ENCODE data around the gene SLC37A1. TPM values are rescaled to one million over a fixed set of nuclear protein-coding genes. Genes with fewer than 3 reads are reported as not detected.

Gene SLC37A1
- total RNA-seq, 1 donor from 2014 or later, result 6.7 TPM

DNA sequence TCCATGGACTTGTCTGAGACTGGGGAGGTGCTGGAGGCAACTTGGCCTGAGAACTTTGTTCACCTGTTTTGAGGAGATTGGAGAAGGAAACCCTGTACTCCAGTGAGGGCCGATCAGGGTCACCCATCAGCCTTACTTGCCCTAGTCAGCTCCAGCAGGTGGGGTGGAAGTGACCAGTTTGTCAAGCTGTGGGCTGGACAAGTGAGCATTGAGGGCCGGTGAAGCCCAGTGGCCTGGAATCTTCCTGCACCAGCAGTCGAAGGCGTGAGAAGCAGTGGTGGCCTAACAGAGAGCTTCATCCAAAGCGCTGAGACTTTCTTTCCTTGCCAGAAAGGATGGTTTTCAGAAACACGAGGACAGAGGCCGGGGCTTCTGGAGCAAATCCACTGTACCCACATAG is 9.6 kb downstream of the SLC37A1 start:
- DNase-seq (ENCODE audit: low spot score), result no peak

DNA sequence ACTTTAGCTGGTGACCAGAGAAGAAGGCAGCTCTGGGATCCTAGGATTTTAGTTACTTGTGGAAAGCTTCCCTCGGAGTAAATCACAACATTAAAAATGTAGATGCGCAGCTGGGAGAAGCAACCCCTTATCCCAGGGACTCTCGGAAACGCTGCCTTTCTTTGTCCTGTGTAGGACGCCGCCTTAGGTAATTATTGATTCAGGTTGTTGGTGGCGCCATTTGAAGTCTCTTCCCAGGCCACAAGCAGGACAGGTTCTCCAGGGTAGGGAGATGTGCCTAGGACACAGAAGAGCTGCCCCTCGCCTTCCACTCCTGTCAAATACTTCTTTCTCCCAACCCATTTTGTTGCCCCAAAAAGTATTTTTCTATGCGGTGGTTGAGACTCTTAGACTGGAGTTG is 10.3 kb downstream of the SLC37A1 start:
- intact Hi-C loops (cut with DNase I), result no loop called here
- no peak for DNase-seq (ENCODE audit: low spot score)

More for the DNA sequence above, 9.6 kb downstream of the SLC37A1 start:
- intact Hi-C loops (cut with DNase I), result no loop called here

DNA sequence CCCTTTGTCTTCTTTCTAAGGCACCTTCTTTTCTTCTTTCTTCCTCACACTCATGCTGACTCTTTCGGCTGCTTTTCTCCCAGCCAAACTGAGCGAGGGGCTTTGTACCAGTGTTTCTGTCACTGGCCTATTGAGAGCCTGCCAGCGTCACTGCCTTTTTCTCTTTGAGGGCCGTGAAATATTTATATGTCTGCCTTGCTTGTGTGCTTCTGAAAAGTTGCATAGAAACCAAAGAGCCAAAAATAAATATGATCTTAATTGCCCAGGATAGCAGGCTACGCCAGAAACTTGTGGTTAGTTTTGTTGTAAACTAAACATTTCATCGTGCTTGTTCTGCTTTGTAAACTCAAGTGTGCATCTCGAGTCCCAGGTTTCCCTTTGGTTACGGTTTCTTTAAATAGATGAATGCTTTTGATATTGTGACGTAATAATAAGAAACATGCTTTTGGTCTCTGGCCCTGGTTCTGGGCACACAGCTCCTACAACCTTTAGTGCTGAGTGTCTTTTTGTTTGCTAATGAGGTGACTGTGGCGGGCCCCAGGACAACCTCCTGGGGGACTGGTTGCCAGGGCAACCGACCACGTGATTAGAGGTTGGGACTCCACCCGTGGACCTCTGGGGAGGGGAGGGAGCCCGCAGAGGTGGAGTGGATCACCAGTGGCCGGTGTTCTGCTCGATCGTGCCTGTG is 10.8 kb downstream of the SLC37A1 start:
- intact Hi-C loops (cut with DNase I), result no loop called here
- no peak for DNase-seq (ENCODE audit: low spot score)

DNA sequence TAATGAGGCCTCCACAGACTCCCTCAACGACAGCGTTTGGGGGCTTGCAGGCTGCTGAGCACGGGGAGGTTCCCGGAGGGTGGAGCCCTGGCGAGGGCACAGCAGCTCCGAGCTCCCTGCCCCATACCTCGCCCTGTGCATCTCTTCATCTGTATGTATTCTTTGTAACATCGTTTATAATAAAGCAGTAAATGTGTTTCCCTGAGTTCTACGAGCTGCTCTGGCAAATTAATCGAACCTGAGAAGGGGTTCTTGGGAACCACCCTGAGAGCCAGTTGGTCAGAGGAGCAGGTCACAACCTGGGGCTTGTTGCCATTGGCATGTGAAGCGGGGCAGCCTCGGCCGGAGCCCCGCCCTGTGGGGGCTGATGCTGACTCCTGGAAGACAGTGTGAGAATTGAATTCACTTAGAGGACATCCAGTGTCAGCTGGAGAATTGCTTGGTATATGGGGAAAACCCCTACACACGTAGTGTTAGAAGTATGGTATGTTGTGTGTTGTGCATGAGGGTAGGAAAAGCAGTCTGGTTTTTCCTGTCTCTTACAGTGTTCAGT is 11.5 kb downstream of the SLC37A1 start:
- DNase-seq (ENCODE audit: low spot score), result no peak
- intact Hi-C loops (cut with DNase I), result no loop called here

DNA sequence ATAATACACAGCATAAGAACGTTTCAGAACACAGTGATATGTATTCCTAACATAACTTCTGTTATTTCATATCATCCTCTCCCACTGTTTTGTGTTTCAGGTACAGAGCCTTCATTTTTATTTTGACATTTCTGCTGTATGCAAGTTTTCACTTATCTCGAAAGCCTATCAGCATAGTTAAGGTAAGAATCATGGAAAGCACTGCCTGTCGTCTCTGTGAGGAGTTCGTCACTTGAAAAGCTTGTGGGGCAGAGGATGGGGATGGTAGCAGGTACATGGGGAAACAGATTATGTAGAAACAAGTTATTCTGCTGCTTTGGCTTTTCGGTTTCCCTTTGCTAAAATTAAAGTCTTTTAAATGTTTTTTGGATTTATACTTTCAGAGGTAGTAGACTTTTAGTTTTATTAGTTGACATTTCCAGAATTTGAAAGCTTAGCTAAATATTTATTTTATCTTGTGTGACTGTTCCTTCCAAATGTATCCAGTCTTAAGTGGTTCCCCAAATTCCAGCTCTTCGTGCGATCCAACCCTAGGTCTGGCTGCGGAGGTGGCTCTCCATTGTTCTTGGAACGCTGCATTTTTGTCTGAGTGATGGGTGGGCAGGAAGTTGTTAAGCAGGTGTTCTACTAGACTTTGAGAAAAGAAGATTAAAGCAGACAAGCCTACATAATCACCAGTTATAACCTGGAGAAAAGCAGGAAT is 12.2 kb downstream of the SLC37A1 start:
- no peak for DNase-seq (ENCODE audit: low spot score)
- intact Hi-C loops (cut with DNase I), result no loop called here

DNA sequence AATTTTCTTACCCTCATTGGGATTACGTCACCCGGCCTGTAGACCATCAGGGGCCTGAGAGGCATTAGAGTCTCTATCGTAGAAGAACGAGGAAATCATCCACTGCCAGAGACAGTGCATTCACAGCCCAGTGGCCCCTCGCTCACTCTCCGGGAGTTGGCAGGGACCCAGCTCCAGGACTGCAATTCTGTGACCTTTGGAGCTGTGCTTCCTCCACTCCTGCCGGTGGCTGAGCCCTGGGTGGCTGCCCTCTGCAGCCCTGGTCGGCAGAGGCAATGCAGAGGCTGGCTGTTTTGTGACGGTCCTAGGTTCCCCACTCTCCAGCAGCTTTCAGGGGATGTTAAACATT is 12.7 kb downstream of the SLC37A1 start:
- intact Hi-C loops (cut with DNase I), result no loop called here
- no peak for DNase-seq (ENCODE audit: low spot score)

DNA sequence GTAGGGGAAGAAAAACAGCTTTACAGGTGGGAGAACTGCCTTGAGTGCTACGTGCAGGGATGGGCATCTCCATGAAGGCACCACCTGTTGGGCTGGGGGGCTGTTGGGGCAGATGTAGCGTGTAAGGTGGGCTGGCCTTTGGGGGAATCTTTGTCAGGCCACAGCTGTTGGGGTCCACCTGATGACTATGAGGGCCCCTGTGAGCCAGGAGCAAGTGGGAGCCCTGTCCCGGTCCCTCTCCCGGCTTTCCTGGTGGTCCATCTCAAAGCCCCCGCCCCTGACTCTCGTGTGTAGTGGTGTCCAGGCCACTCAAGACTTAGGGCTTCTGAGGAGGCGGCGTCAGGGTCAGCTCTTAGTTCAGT is 13.5 kb downstream of the SLC37A1 start:
- intact Hi-C loops (cut with DNase I), result no loop called here
- no peak for DNase-seq (ENCODE audit: low spot score)

DNA sequence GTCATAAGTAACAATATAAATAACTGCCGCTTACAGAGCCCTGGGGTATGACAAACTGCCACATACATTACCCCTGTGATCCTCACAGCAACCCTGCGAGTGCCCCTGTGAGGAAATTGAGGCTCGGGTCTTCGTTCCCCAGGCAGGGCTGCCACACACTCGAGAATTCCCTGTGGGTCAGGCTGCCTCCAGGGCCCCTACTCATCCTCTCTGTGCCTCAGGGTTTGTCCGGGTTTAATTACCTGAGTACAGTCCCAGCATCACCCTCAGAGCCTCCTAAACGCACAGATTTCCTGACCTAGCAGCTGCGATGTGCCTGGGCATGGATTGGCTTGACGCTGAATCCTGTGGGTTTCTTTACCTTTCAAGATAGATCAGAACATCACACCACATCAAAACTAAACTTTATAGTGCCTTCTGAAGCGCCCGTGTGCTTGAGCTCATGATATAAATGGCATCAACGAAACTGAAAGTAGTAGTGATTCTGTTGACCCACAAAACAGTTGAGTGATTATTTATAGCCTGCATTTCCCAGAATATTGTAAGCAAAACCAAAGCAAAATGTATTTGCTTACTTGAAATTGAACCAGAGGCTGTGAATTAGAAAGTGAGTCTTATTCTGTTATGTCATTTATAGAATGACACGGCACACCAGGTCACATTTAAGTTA is 14.0 kb downstream of the SLC37A1 start:
- intact Hi-C loops (cut with DNase I), result no loop called here
- no peak for DNase-seq (ENCODE audit: low spot score)

DNA sequence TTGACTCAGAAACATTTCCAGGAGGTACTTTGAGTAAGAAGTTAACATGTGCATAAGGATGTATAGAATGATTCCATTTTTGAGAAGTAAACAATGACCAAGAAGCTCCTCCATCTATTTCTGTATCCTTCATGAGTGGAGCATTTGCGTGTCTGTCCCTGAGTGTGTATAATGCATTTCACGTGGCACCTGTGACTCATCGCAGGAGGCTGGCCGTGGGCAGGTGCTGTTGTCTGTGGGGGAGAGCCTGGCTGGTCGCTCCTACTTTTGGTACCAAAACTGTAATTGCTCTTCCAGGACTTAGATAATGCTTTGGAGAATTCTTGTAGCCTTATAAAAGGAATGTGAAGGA is 16.5 kb downstream of the SLC37A1 start:
- intact Hi-C loops (cut with DNase I), result no loop called here
- no peak for DNase-seq (ENCODE audit: low spot score)

DNA sequence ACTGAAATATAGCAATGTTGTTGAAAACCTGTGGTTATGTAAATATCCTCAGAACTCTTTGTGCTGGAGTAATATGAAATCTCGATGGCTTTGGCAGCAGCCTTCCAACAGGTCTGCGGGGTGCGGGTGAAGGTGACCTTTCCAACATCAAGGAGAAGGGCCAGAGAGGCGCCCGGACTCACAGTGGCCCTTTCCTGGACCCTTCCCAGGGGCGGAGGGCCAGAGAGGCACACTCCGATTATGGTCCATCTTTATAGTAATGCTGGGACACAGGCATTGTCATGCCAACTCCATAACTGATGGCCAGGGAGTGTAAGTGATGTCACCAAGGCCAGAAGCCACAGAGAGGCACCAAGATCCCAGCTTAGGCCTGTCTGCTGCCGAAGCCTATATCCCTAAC is 18.1 kb downstream of the SLC37A1 start:
- peak; percentile 41 for DNase-seq (ENCODE audit: low spot score)
- intact Hi-C loops (cut with DNase I), result no loop called here

DNA sequence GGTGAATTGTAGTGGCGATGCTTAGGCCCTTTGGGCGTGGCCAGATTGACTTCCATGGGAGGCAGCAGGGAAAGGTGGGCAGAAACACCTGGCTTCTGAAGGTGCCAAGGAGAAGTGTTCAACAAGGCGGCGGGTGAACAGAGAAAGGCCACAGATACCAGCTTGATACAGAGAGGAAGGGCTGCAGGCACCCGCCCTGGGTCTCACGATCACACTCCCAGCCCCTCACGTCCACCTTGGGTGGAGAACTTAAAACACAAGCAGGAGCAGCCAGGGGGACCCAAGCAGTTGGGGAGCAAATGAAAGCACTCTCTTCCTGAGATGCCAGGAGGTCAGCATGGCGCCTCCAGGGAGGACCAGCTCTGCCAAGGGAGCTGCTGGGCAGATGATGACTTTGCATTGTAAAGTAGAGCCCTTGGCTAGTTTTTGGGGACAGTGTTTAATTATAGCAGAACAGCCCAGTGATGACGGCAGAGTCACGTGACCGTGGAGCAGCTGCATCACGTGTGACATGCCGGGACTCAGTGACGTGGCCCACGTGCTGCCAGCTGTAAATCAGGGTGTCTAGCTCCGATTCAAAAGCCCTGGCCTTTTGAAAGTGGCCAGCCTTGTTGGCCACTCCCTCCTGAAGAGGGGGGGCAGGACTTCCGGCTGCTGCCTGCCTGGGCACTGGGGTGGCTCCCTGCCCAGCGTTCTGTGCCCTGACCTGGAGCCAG is 19.0 kb downstream of the SLC37A1 start:
- peak; percentile 85 for DNase-seq (ENCODE audit: low spot score)
- intact Hi-C loops (cut with DNase I), result no loop called here

DNA sequence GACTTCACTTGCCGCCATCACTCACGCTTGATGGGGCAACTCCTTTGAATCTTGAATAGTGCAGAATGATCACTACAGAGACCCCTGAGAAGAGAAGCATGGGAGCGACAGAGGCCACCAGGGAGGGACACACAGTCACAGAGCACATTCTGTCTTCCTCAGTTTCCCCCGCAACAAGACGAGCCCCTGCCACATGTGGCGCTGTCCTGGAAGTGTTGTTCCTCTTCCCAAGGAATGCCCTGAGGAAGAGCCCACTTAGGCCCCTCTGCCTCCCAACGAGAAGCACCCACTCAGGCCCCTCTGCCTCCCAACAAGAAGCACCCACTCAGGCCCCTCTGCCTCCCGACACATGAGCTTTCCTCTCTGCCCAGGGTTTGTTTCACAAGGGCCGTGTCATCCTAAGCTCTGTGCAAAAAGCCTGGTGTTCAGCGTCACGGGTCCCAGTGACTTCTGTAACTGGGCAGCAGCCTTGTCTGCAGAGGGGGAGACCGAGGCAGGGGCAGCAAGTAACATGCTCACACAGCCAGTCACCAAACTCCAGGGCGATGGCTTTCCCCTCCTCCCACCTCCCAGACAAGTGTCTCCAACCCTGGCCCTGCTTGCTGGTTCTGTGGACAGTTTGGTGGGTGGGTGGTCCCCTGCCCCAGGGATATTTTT is 19.8 kb downstream of the SLC37A1 start:
- DNase-seq (ENCODE audit: low spot score), result peak; percentile 58
- intact Hi-C loops (cut with DNase I), result no loop called here

DNA sequence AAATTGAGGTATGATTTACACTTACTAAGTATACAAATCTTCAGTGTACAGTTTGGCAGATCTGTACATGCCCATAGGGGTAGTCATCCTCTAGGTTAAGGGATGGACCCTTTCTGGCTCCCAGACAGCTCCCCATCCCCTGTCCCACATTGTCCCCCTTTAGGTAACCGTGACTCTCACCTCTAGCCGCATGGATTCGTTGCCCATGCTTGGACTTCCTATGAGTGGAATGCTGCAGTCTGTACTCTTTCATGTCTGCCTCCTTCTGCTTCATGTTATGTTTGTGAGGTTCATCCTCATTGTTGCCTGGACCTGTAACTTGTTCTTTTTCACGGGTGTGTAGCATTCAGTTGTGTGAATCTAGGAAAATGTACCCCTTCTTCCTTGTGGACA is 20.3 kb downstream of the SLC37A1 start:
- peak; percentile 41 for DNase-seq (ENCODE audit: low spot score)
- intact Hi-C loops (cut with DNase I), result no loop called here

DNA sequence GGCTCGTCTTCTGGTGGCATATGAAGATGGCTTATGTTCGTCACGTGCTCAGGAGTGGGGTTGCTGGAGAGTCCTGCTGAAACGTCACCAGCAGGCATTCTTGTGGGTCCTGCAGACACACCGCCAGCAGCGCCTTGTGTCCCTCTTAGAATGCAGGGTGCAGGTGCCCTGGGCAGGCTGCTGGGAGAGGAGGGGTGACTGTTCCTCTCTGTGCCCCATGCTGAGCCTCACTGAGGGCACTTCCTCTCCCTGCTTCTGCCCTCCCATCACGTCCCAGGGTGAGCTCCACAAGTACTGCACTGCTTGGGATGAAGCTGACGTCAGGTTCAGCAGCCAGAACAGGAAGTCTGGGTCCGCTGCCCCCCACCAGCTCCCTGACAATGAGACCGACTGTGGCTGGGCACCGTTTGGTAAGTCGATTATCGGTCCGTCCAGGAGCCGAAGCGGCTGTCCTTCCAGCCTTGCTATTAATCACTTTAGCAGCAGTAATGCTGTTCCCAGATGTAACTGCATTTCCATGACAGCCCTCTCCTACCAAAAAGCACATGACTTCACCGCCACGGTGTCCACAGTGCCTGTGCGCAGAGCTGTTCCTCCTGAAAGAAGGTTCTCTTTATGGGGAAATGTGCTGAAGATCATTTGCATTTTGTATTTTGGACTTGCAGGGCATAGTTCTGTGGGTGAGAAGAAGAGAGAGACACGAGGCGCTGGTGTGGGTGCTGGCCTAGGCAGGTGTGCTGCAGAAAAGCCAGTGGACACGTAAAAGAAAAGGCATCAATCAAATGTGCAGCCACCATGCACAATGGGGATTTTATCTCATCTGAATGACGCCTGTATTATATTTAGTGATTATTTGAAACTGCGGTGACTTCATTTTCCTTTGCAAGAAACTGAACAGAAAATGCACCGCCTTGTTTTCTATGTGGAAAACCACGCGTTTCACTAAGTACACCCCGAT is 21.0 kb downstream of the SLC37A1 start:
- peak; percentile 74 for DNase-seq (ENCODE audit: low spot score)

DNA sequence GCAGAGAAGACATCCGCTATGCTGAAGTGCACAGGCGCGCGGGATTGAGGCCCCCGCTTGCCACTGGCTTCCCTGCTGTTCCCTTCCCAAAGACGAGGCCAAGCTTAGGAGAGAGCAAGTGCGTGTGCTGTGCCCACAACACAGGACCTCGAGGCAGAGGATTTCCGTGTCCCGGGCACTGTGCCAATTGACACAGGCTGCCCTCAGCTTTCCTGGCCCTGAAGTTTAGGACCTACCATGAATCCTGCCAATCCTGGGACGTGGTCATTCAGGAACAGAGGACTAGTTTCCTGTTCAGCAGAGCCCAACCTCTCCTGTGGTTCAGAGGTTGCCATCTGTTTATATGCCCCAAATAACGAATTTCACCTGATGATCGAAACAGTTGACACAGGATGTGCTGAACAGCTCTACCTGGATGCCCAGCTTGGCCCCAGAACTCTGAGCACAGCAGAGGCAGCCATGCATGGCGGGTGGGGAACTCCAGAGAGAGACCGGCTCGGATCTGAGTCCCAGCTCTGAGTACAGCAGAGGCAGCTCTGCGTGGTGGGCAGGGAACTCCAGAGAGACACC is 22.0 kb downstream of the SLC37A1 start:
- peak; percentile 56 for DNase-seq (ENCODE audit: low spot score)
- intact Hi-C loops (cut with DNase I), result no loop called here

More for the DNA sequence above, 21.0 kb downstream of the SLC37A1 start:
- intact Hi-C loops (cut with DNase I), result no loop called here

DNA sequence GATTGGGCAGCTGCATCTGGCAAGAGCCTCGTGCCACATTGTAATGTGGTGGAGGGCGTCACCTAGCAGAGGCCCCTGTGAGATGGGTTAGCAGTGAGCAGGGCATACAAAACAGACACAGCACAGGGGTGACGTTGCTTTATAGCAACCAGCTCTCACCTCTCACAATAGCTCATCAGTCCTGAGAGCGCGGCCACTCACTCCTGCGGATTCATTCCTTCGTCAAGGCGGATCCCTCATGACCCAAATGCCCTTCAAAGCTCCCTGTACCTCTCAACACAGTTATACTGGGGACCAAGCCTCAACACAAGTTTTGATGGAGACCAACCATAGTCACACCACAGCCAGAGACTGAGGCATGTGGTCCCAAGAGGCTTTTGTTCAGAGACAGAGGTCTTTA is 22.9 kb downstream of the SLC37A1 start:
- intact Hi-C loops (cut with DNase I), result no loop called here
- DNase-seq (ENCODE audit: low spot score), result no peak

DNA sequence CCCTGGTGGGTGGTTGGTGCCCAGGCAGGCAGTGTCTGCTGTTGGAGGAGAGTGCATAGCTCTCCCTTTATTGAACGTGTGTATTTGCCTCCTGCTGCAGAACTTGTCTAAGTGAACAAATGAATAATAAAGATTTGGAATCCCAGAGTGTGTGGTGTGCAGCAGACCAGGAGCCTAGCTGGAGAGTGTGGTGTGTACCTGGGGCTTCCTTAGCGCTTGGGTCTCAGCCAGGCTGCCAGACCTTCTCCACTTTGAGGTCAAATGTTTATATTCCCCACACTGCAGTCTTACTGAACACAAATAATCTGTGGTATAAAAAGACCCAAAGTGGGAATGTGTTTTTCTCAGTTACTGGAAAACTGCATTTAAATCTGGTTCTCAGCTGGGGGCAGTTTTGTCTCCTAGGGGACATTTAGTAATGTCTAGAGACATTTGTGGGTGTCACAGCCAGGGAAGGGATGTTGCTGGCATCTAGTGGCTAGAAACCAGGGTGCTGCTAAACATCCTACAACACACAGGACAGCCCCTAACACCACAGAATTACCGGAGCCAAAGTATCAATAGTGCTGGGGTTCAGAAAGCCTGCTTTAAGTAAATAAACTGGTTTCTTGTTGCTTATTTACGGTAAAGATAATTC is 23.6 kb downstream of the SLC37A1 start:
- intact Hi-C loops (cut with DNase I), result no loop called here
- no peak for DNase-seq (ENCODE audit: low spot score)

All from cardiac septum (tissue), 1 donor.